HUES6 (cell line): Measurements from ENCODE around the gene NKAIN2.

ENCODE experiments used
- H3K27ac ChIP-seq: 2 replicates; pipeline ENCODE4 v1.7.0; 2013; ENCODE audit warnings: low read depth, mild to moderate bottlenecking, low read length, inconsistent platforms
- H3K27me3 ChIP-seq: 2 replicates; pipeline ENCODE4 v1.6.1; 2013; ENCODE audit warnings: low read length; ENCODE audit not compliant: control insufficient read depth, insufficient read depth
- H3K36me3 ChIP-seq: 2 replicates; pipeline ENCODE4 v1.6.1; 2013; ENCODE audit warnings: low read length; ENCODE audit not compliant: control insufficient read depth, insufficient read depth
- H3K4me1 ChIP-seq: 2 replicates; pipeline ENCODE4 v1.6.1; 2013; ENCODE audit warnings: low read length; ENCODE audit not compliant: control insufficient read depth, insufficient read depth
- H3K4me3 ChIP-seq: 2 replicates; pipeline ENCODE4 v1.5.1; 2013; ENCODE audit warnings: low read depth, low read length
- H3K9ac ChIP-seq: one replicate; pipeline ENCODE4 v1.6.1; 2013; ENCODE audit warnings: mild to moderate bottlenecking, low read length
- H3K9me3 ChIP-seq: 2 replicates; pipeline ENCODE4 v1.6.1; 2013; ENCODE audit warnings: low read depth, low read length; ENCODE audit not compliant: control insufficient read depth, insufficient read depth

Gene NKAIN2

DNA sequence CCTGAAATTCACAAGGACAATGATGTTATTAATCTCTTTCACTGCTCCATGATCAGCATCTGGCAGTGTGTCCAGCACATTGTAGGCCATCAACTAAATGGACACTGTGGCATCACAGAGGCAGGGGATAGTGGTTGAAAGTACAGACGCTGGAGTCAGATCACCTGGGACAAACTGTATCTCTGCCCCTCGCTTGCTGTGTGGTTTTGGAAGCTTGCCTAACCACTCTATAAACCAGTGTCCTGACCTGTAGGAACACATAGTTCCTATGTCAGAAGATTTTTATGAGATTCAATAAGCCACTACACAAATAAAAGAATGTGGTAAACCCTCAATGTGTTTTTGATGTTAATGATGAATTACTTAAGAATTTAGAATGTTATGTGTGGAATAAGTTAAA, 939.3 kb downstream of the NKAIN2 start:
- Histone ChIP-seq H3K27ac (no peak overlapping the region), H3K27me3 (no peaks in the 10 kb centered on the region), H3K4me3 (no peak overlapping the region), H3K36me3 (no peaks in the 10 kb centered on the region), H3K4me1 (no peaks in the 10 kb centered on the region), H3K9ac (no peak overlapping the region), H3K9me3 (no peaks in the 10 kb centered on the region)

DNA sequence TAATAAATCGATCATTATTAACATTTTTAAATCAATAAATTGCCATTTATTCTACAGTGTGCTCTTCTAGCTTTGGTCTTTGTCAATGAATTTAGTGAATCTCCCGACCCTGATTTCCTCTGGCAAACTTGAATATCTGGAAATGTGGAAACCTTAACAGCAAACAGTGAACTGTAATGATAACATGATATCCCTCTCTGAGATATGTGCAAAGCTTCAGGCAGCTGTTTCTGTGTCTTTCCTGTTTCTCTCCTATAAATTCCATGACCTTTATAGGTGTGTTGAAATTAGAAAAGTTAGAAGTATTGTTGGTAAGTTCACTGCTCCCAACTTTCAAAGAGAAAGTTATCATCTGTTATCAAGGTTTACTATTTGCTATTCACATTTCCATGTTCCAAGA, 939.8 kb downstream of the NKAIN2 start:
- no peak overlapping the region for H3K27ac ChIP-seq
- H3K36me3 ChIP-seq, result no peaks in the 10 kb centered on the region
- no peaks in the 10 kb centered on the region for H3K4me1 ChIP-seq
- H3K9me3 ChIP-seq, result no peaks in the 10 kb centered on the region
- no peak overlapping the region for H3K4me3 ChIP-seq
- no peak overlapping the region for H3K9ac ChIP-seq
- no peaks in the 10 kb centered on the region for H3K27me3 ChIP-seq

DNA sequence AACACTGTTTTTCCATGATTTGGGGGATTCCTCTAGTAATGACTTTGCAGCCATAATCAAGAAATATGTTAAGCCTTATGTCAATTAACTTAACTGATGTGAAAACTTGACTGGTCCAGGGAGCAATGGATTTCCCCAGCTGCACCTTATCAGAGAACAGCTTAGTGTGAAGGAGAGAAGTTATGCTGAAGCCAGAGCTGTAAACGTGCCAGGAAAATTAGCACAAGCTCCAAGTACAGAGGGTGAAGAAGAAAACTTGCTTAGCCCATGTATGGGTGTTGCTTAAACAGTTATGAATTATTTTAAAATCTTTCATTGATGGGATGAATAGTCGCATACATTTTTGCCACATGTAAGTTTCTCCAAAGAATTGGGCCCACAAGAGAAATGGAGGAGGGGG, 943.7 kb downstream of the NKAIN2 start:
- Histone ChIP-seq H3K27ac (no peak overlapping the region), H3K4me1 (no peaks in the 10 kb centered on the region; the same call in 1 of the 2 replicates), H3K36me3 (no peaks in the 10 kb centered on the region), H3K9ac (no peak overlapping the region), H3K9me3 (no peaks in the 10 kb centered on the region), H3K4me3 (no peak overlapping the region), H3K27me3 (no peaks in the 10 kb centered on the region; the same call in 1 of the 2 replicates)

DNA sequence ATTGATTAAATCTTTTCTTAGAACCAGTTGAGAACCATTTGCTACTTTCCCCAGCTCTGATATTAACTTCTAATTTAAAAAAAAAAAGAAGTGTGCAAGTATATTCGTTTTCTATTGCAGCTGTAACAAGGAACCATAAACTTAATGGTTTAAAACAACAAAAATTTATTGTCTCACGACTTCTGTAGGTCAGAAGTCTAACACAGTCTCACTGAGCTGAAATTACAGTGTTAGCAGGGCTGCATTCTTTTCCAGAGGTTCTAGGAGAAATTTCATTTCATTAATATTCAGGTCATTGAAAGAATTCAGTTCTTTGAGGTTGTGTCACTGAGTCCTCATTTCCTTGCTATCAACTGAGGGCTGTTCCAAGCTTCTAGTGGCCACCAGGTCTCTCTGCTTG, 945.1 kb downstream of the NKAIN2 start:
- Histone ChIP-seq H3K27ac (no peak overlapping the region), H3K9ac (no peak overlapping the region), H3K4me1 (no peaks in the 10 kb centered on the region; the same call in 1 of the 2 replicates), H3K9me3 (no peaks in the 10 kb centered on the region), H3K36me3 (no peaks in the 10 kb centered on the region), H3K4me3 (no peak overlapping the region), H3K27me3 (no peaks in the 10 kb centered on the region; the same call in 1 of the 2 replicates)

DNA sequence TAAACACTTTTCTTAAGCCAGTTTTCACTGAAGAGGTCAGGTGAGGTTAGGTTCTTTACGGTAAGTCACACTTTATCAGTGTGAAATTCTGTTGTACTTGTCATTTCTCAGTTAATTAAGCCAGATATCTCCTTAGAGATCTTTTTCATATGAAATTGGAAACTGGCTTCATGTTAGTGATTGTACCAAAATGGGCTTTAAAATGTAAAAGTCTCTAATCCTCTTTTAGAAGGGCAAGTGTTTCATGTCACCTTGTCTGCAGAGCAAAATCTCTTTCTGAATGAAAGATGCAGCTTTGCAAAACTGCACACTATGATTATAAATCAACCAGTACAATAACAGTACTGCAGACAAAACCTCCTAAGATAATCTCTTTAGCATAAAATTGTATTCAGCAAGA, 949.3 kb downstream of the NKAIN2 start:
- no peak overlapping the region for H3K27ac ChIP-seq
- H3K4me3 ChIP-seq, result no peak overlapping the region
- H3K36me3 ChIP-seq, result no peaks in the 10 kb centered on the region
- H3K27me3 ChIP-seq, result no peaks in the 10 kb centered on the region; the same call in 1 of the 2 replicates
- 0 out of 2 replicates have a peak, but pooled peaks cover 5% of the 10 kb centered on the region for H3K9me3 ChIP-seq
- H3K4me1 ChIP-seq, result no peaks in the 10 kb centered on the region; the same call in 1 of the 2 replicates
- no peak overlapping the region for H3K9ac ChIP-seq

DNA sequence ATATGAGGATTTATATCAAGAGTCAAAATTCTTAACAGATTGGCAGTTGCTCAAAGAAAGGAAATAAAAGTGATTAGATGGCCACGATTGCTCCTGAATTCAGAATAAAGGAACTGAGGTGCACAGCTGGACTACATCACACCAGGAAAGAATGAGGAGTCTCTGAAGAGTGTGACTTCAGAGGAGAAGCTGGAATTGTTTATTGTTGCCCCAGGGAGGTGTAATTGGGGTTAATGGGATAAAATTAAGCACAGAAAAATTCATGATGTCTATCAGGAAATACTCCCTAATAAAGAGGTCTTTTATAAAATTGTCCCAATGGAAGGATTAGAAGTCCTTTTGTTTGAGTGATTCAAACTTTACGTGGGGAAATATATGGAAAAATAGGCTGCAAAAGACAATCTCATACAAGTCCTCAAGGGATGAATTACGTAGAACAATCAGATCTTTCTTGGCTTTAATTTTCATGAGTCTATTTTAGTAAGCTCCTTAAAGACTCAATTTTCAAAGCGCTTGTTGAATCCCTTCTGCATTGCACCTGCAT, 950.0 kb downstream of the NKAIN2 start:
- Histone ChIP-seq H3K9me3 (0 out of 2 replicates have a peak, but pooled peaks cover 5% of the 10 kb centered on the region), H3K27ac (no peak overlapping the region), H3K9ac (no peak overlapping the region), H3K4me1 (no peaks in the 10 kb centered on the region; the same call in 1 of the 2 replicates), H3K4me3 (no peak overlapping the region), H3K27me3 (no peaks in the 10 kb centered on the region; the same call in 1 of the 2 replicates), H3K36me3 (no peaks in the 10 kb centered on the region)

DNA sequence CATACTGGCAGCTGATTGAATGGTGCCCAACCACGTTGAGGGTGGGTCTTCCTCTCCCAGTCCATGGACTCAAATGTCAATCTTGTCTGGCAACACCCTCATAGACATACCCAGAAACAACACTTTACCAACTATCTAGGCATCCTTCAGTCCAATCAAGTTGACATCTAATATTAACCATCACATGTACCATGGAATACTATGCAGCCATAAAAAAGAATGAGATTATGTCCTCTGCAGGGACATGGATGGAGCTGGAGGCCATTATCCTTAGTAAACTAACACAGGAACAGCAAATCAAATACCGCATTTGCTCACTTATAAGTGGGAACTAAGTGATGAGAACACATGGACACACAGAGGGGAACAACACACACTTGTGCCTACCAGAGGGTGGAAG, 951.7 kb downstream of the NKAIN2 start:
- Histone ChIP-seq H3K27me3 (no peaks in the 10 kb centered on the region), H3K4me1 (peaks cover 3% of the 10 kb centered on the region; the same call in 1 of the 2 replicates), H3K36me3 (no peaks in the 10 kb centered on the region), H3K27ac (no peak overlapping the region), H3K4me3 (no peak overlapping the region), H3K9ac (no peak overlapping the region), H3K9me3 (0 out of 2 replicates have a peak, but pooled peaks cover 5% of the 10 kb centered on the region)

DNA sequence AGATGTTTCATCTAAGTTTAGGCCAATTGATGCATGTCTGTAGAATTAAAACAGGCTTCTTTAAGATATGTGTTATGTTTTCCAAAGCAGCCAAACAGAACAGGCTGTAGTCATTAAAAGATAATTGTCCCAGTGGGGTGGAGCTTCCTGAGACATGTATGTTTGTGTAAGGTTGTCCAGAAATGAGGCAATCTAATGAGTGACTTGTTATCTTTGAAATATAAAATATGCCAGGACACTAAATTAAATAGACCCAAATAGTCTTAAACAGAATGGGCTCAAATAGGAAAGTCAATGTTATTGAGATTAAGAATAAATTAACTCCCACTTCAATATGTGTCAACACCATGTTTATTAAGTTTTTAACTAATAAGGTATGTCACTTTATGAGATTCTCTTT, 953.9 kb downstream of the NKAIN2 start:
- no peak overlapping the region for H3K9ac ChIP-seq
- peaks cover 3% of the 10 kb centered on the region; the same call in 1 of the 2 replicates for H3K4me1 ChIP-seq
- H3K9me3 ChIP-seq, result 0 out of 2 replicates have a peak, but pooled peaks cover 5% of the 10 kb centered on the region
- no peak overlapping the region for H3K4me3 ChIP-seq
- H3K27ac ChIP-seq, result no peak overlapping the region
- H3K36me3 ChIP-seq, result no peaks in the 10 kb centered on the region
- no peaks in the 10 kb centered on the region for H3K27me3 ChIP-seq

DNA sequence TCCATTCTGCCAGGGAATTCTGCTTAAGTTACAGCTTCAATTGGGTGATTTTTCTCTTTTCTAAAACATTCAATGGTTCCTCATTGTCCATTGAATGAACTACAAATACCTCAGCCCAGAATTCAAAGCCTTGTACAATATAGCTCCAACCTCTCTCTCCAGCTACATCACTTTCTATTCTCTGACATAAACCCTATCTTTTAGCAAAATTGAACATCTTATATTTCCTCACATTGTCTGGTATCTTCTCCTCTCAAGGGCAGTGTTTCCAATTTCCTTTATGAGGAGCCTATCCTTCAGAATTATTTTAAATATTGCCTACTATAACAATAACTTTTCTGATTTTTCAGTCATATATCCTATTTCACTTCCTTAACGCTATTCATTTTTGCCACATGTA, 955.0 kb downstream of the NKAIN2 start:
- H3K9me3 ChIP-seq, result 0 out of 2 replicates have a peak, but pooled peaks cover 5% of the 10 kb centered on the region
- H3K4me1 ChIP-seq, result peaks cover 3% of the 10 kb centered on the region; the same call in 1 of the 2 replicates
- H3K36me3 ChIP-seq, result no peaks in the 10 kb centered on the region
- no peaks in the 10 kb centered on the region for H3K27me3 ChIP-seq
- no peak overlapping the region for H3K4me3 ChIP-seq
- no peak overlapping the region for H3K27ac ChIP-seq
- no peak overlapping the region for H3K9ac ChIP-seq

DNA sequence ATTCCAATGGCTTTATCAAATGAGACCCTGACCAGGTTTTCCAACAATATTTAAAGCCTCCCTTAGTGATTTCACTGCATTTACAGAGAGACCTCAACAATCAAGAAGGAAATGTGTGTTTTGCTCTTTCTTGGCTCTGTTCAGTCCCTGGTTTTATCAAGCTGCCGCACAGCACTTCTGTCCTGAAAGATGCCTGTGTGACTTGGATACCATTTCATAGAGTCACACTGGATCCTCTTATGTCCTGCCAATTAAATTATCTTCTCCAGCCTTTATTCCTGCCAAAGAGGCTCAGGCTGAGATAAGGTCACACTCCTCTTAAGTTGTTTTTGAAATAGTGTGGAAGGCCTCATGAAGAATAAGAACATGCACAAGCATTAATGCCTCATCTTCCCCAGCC, 961.6 kb downstream of the NKAIN2 start:
- no peaks in the 10 kb centered on the region for H3K4me1 ChIP-seq
- no peaks in the 10 kb centered on the region for H3K27me3 ChIP-seq
- no peak overlapping the region for H3K27ac ChIP-seq
- no peaks in the 10 kb centered on the region for H3K9me3 ChIP-seq
- H3K9ac ChIP-seq, result no peak overlapping the region
- no peak overlapping the region for H3K4me3 ChIP-seq
- no peaks in the 10 kb centered on the region for H3K36me3 ChIP-seq

DNA sequence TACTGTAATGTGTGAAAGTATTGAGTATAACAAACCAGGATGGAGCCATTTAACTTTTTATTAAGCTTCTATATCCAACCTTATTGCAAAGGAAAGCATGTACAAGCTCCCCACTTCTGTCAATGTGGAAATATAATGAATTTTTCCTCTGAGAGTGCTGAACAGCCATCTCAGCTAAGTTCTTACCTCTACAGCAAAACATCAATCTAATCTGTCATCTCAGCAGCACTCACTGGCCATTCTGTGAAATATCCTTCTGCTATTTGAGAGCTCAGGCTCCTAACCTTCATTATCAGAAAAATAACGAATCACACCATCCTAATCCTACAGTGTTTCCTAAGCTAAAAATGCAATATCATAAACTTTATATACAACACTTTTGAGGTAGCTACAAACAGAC, 964.6 kb downstream of the NKAIN2 start:
- Histone ChIP-seq H3K9ac (no peak overlapping the region), H3K36me3 (no peaks in the 10 kb centered on the region)

More for the DNA sequence above, 964.6 kb downstream of the NKAIN2 start:
- H3K4me3 ChIP-seq, result no peak overlapping the region
- no peaks in the 10 kb centered on the region for H3K9me3 ChIP-seq
- no peaks in the 10 kb centered on the region for H3K4me1 ChIP-seq
- no peak overlapping the region for H3K27ac ChIP-seq
- H3K27me3 ChIP-seq, result no peaks in the 10 kb centered on the region
